Activated naive CD8-positive, alpha-beta T cell treated with anti-CD3 and anti-CD28 coated beads for 36 hours (primary cell): Measurements from ENCODE around the gene ERCC3. TPM values are rescaled to one million over a fixed set of nuclear protein-coding genes. Genes with fewer than 3 reads are reported as not detected.
"Not testable (repeated sequence)": the region's sequence is repeated elsewhere in the genome, so short reads cannot be mapped to it uniquely, and the experiment has no call there.

ENCODE experiments used
- DNase-seq: peaks from one replicate; pipeline ENCODE4 v3.0.0; 2021
- H3K27ac Mint-ChIP-seq: one replicate; pipeline ENCODE4 v1.8.0; 2022; ENCODE audit warnings: mild to moderate bottlenecking, moderate library complexity, mixed read lengths
- H3K27me3 Mint-ChIP-seq: one replicate; pipeline ENCODE4 v1.8.0; 2022; ENCODE audit warnings: mild to moderate bottlenecking, mixed read lengths
- H3K36me3 Mint-ChIP-seq: one replicate; pipeline ENCODE4 v1.8.0; 2021; ENCODE audit warnings: mild to moderate bottlenecking, mixed read lengths
- H3K4me1 Mint-ChIP-seq: one replicate; pipeline ENCODE4 v1.8.0; 2021; ENCODE audit warnings: mixed read lengths
- H3K4me3 Mint-ChIP-seq: one replicate; pipeline ENCODE4 v1.8.0; 2022; ENCODE audit warnings: mild to moderate bottlenecking, moderate library complexity, mixed read lengths
- H3K9me3 Mint-ChIP-seq: one replicate; pipeline ENCODE4 v1.8.0; 2022; ENCODE audit warnings: mixed read lengths
- total RNA-seq, 2 experiments: library from RNA; stranded (reverse); gene quantifications; one replicate each; pipeline ENCODE4 v1.2.3, GENCODE V29; 2021

Gene ERCC3
- total RNA-seq, 2 experiments from 2014 or later: 51.7 to 53.2 TPM

DNA sequence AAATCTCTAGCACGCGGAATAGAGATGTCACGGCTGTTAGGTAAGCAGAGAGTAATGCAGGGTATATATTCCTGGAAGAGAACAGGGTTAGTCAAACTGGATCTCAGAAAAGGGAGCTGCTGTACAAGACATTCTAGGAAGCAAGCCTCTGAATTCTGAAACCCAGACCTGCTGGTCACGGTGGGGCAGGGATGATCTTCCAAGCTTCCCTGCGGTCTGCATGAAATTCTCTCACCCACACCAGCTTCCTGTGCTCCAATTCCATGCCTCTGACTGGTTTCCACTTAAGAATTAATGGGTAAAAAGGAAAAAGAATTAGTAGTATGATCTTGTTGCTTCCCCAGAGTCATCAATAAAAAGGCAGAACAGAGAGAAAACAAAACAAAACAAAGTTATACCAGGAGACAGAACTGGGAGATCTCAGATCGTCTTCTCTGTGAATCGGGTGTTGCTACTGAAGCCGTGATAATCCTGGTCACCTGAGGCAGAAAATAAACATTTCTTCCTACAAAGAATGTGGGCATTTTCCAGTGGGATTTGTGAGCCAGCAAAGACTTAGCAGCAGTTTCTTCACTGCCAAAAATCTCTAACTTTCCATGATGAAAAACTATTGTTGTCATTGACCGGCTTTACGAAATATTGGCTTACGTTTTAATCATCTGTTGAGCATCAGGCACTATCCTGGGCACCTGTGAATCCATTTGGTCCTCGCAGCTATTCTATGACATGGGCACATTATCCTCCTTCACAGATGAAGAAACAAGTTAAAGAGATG lies 68.6 kb downstream of the ERCC3 start:
- H3K9me3 Mint-ChIP-seq: no peaks in the 10 kb centered on the region
- H3K36me3 Mint-ChIP-seq: no peaks in the 10 kb centered on the region
- H3K27me3 Mint-ChIP-seq: peaks cover 57% of the 10 kb centered on the region
- H3K4me1 Mint-ChIP-seq: peaks cover 14% of the 10 kb centered on the region
- no peak overlapping the region for H3K27ac Mint-ChIP-seq
- DNase-seq: no peak
- no peak overlapping the region for H3K4me3 Mint-ChIP-seq

DNA sequence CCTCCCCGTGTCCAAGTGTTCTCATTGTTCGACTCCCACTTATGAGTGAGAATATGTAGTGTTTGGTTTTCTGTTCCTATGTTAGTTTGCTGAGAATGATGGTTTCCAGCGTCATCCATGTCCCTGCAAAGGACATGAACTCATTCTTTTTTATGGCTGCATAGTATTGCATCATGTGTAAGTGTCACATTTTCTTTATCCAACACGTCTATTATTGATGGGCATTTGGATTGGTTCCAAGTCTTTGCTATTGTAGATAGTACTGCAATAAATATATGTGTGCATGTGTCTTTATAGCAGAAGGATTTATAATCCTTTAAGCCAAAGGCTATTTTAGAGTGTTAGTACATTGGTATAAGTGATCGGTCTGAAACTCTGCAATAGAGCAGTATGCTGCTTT lies 69.8 kb downstream of the ERCC3 start:
- H3K36me3 Mint-ChIP-seq, H3K4me3 Mint-ChIP-seq, DNase-seq, H3K27ac Mint-ChIP-seq, H3K9me3 Mint-ChIP-seq: not testable (repeated sequence)
- peaks cover 17% of the 10 kb centered on the region for H3K4me1 Mint-ChIP-seq
- peaks cover 67% of the 10 kb centered on the region for H3K27me3 Mint-ChIP-seq

DNA sequence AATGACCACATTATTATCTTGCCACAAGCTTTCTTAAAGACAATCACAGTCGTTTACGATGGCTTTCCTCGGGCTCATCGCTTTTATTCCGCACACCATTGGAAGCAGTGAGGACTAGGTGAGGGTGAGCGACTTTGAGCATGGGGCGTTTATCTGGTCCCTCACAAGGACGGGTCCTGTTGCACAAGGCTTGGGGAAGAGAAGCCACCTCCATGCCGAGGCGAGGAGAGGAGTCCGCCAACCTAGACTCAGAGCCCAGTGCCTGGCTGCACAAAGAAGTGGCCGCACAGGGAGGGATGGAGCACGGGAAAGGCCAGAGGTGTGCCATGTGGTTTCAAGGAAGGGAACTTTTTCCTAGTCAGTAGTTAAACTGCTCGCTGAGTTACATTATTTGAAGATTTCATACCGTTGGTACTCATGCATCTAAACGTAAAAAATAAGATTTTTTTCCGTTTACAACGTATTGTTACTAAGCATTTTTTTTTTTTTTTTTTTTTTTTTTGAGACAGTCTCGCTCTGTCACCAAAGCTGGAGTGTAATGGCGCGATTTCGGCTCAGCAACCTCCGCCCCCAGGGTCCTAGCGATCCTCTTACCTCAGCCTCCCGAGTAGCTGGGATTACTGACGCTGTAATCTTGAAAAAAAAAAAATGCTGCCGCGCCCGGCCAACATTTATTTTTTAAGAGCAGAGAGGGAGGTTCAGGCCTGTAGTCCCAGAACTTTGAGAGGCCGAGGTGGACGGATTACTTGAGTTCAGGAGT lies 73.0 kb downstream of the ERCC3 start:
- Mint-ChIP-seq H3K9me3 (no peaks in the 10 kb centered on the region), H3K4me1 (peaks cover 13% of the 10 kb centered on the region), H3K36me3 (peaks cover 2% of the 10 kb centered on the region), H3K27ac (no peak overlapping the region), H3K4me3 (peak overlapping the region; percentile 79), H3K27me3 (peaks cover 83% of the 10 kb centered on the region)
- no peak for DNase-seq

DNA sequence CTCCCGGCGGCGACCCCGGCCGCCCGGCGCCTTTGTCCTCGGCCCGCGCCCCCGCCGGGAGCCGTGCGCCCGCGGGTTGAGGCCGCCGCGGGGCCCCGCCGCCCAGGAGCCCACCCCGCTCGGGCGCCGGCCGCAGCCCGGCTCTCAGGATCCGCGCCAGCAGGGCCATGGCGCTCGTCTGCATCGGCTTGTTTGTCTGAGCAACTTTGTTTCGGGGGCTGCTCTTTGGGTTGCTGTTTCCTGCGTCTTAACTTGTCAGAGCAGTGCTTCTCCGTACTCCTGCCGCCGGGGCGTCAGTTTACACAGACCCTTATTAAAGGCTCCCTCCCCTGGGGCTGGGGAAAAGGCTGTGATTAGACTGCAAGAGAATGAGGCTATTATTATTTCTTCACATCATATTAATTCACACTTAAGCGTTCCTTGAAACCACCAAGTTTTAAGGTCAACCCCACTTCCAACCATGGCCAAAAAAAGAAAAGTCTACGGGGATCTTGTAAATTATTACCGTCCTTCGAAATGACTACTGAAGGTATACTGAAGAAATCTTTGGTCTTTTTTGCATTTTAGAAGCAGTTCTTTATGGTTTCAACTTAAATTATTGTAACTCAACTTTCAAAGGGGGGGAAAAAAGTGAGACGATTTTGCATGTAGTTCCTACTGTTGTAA lies 73.7 kb downstream of the ERCC3 start, which contains the start of gene CYP27C1:
Gene CYP27C1, minus strand, starts transcription at position 198 of the 666 bp plus-strand sequence. Its CDS starts 29 bp downstream, at position 169.
- H3K27ac Mint-ChIP-seq: no peak within 1 kb of the TSS
- H3K4me1 Mint-ChIP-seq: peaks cover 11% of the 10 kb centered on the region
- H3K4me3 Mint-ChIP-seq: peak within 1 kb of the TSS; percentile 79
- H3K36me3 Mint-ChIP-seq: peaks cover 2% of the 10 kb centered on the region
- peaks cover 78% of the 10 kb centered on the region for H3K27me3 Mint-ChIP-seq
- peak; percentile 15 for DNase-seq
- no peaks in the 10 kb centered on the region for H3K9me3 Mint-ChIP-seq

DNA sequence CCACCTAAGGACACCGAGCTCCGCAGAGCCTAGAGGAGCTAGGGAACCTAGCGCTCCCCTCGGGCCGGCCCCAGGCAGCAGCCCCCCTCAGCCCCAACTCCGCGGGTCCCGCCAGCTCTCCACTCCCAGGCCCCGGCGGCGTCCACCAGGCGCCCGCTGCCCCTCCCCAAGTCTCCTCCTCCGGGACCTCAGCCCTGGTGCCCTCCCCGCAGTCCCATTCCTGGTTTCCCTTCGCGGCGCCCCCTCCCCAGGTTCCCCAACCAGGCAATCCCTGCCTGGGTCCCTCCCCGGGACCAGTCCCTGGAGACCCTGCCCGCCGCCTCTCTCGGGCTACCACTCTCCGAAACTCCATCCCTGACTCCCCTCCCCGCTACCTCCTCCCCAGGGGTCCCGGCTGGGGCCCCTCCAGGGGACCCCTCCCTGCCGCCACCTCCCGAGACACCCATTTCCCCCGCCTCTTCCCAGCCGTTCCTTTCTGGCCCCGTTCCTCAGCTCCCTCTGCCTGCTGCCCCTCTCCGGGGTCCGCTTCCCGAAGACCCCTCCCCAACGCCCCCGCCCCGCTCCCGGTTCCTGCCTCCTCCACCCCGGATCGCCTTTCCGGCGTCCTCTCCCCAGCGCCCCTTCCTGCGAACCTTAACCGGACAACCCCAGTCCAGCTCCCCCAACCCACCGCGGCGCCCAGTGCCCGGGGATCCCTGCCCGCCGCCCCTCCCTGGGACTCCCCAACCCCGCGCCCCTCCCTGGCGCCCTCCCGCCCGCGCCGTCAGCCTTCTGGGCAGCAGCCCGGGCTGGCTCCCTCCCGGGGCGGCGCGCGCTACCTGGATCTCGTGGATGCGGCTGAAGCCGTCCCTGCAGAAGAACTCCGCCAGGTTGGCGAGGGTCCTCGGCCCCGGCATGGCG lies 74.5 kb downstream of the ERCC3 start:
- no peaks in the 10 kb centered on the region for H3K9me3 Mint-ChIP-seq
- peaks cover 73% of the 10 kb centered on the region for H3K27me3 Mint-ChIP-seq
- no peak overlapping the region for H3K27ac Mint-ChIP-seq
- peaks cover 2% of the 10 kb centered on the region for H3K36me3 Mint-ChIP-seq
- H3K4me1 Mint-ChIP-seq: peaks cover 11% of the 10 kb centered on the region
- peak overlapping the region; percentile 52 for H3K4me3 Mint-ChIP-seq
- DNase-seq: peak; percentile 24

DNA sequence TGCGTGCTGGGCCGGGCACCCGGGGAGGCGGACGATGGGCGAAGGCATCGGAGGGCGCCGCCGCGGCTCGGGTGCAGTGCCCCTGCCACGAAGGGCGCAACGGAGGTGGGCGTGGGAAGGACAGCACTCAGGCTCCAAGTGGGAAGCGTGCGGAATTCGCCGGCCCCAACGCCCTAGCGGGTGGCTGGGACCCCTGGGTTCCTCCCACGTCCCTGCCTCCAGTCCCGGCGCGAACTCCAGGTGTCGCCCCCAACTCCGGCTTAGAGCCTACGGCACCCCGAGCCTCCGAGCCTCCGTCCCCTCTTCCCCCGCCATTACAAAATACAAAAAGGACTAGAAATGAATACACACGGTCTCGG lies 75.2 kb downstream of the ERCC3 start:
- H3K9me3 Mint-ChIP-seq: no peaks in the 10 kb centered on the region
- peaks cover 11% of the 10 kb centered on the region for H3K4me1 Mint-ChIP-seq
- H3K27me3 Mint-ChIP-seq: peaks cover 73% of the 10 kb centered on the region
- no peak overlapping the region for H3K27ac Mint-ChIP-seq
- peak overlapping the region; percentile 52 for H3K4me3 Mint-ChIP-seq
- no peak for DNase-seq
- peaks cover 2% of the 10 kb centered on the region for H3K36me3 Mint-ChIP-seq

DNA sequence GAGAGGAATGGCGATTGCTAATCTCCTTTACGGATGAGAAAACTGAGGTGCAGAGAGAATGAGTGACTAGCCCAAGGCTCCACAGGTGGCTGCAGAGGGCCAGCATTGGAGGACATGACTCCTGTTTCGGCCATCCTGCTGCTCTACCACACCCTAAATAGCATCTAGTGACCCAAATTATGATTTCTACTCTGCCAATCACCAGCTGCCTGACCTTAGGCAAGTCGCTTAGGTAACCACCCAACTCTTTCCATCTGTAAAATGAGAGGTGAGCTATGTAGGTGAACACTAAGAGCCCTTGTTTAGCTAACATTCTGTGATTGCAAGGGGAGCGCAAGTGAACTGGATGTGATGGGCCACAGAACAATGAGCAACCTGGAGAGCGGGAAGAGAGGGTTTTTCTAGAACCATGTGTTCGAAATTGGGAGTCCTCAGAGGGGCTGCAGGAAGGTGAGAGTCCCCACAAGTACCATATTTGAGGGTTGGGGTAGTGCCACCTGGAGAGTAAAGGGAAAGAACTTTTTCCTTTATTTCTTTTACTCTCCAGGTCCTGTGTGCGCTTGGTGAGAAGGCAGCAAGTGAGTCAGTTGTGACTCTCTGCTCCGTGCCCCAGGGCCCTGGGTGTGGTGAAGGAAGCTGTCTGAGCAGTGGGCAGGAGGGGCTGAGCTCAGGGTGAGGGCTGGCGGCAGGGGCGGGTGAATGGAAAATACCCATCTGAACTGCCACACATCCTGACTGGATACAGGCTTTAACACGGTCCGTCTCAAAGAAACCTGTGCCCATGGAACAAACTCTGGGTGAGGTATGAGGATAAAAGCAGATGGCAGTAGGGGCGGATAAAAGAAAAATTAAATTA lies 76.2 kb downstream of the ERCC3 start:
- H3K4me3 Mint-ChIP-seq: no peak overlapping the region

DNA sequence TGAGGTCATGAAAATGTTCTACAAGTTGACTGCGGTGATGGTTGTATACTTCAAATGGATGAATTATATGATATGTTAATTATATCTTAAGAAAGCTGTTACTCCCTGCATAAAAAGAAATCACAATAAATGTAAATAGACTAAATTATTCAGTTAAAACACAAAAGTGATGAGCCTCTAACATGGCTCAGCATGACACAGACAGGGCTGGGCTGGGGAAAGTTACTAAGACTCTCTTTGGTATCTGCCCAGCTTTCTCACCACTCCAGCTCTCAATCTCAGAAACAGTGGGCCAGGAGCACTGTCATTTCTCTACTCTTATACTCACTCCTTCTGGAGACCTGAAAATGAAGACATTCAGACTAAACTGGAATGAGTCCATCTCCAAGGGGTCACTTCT lies 77.4 kb downstream of the ERCC3 start:
- Mint-ChIP-seq H3K4me3 (no peak overlapping the region), H3K36me3 (peaks cover 2% of the 10 kb centered on the region), H3K27ac (no peak overlapping the region), H3K4me1 (peaks cover 11% of the 10 kb centered on the region), H3K9me3 (no peaks in the 10 kb centered on the region), H3K27me3 (peaks cover 80% of the 10 kb centered on the region)
- DNase-seq: no peak

More for the DNA sequence above, 76.2 kb downstream of the ERCC3 start:
- peaks cover 73% of the 10 kb centered on the region for H3K27me3 Mint-ChIP-seq
- peak; percentile 13 for DNase-seq
- H3K36me3 Mint-ChIP-seq: peaks cover 2% of the 10 kb centered on the region
- H3K4me1 Mint-ChIP-seq: peaks cover 11% of the 10 kb centered on the region
- H3K9me3 Mint-ChIP-seq: no peaks in the 10 kb centered on the region
- H3K27ac Mint-ChIP-seq: no peak overlapping the region

DNA sequence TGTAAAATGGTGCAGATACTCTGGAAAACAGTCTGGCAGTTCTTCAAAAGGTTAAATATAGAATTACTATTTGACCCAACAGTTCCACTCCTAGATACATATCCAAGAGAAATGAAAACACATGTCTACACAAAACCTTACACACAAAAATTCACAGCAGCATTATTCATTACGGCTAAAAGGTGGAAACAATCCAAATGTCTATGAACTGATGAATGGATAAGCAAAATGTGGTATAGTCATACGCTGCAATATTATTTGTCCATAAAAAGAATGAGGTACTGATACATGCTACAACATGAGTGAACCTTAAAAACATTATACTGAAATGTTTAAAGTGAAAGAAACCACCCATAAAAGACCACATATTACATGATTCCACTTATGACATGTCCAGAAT lies 77.8 kb downstream of the ERCC3 start:
- DNase-seq: no peak
- H3K9me3 Mint-ChIP-seq: no peaks in the 10 kb centered on the region
- peaks cover 11% of the 10 kb centered on the region for H3K4me1 Mint-ChIP-seq
- H3K27ac Mint-ChIP-seq: no peak overlapping the region
- peaks cover 80% of the 10 kb centered on the region for H3K27me3 Mint-ChIP-seq
- no peak overlapping the region for H3K4me3 Mint-ChIP-seq
- H3K36me3 Mint-ChIP-seq: peaks cover 2% of the 10 kb centered on the region

DNA sequence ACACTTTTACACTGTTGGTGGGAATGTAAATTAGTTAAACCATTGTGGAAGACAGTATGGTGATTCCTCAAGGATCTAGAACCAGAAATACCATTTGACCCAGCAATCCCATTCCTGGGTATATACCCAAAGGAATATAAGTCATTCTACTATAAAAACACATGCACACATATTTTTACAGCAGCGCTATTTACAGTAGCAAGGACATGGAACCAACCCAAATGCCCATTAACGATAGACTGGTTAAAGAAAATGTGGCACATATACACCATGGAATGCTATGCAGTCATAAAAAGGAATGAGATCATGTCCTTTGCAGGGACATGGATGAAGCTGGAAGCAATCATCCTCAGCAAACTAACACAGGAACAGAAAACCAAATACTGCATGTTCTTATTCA lies 79.7 kb downstream of the ERCC3 start:
- H3K4me1 Mint-ChIP-seq, H3K36me3 Mint-ChIP-seq, H3K27ac Mint-ChIP-seq, H3K4me3 Mint-ChIP-seq, H3K9me3 Mint-ChIP-seq, DNase-seq: not testable (repeated sequence)
- peaks cover 80% of the 10 kb centered on the region for H3K27me3 Mint-ChIP-seq

DNA sequence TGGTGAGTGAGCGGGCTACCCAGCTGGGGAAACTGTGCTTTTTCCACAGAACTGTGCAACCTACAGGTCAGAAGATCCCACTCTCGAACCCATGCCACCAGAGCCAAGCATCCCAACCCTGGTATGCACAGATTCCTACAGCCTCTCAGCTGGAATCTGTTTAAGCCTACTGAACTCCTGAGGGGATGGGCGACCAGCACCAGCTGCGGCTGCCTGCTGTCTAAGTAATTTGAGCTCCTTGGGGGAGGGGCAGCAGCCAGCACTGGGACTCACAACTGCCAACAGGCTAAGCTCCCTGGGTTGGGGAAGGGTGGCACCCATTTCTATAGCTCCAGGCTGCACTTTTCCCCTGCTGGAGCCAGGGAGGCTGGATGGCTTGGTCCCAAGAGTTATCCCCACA lies 85.6 kb downstream of the ERCC3 start:
- H3K27ac Mint-ChIP-seq: no peak overlapping the region
- H3K4me1 Mint-ChIP-seq: no peaks in the 10 kb centered on the region
- H3K36me3 Mint-ChIP-seq: no peaks in the 10 kb centered on the region
- H3K4me3 Mint-ChIP-seq: no peak overlapping the region
- DNase-seq: no peak
- peaks cover 63% of the 10 kb centered on the region for H3K27me3 Mint-ChIP-seq
- H3K9me3 Mint-ChIP-seq: no peaks in the 10 kb centered on the region
